NCI-H1048 (cell line): ENCODE results near the gene CCDC149.

ENCODE experiments used
- DNase-seq: peaks from one replicate; lab custom pipeline; 2025; lab: John Stamatoyannopoulos, UW

CCDC149 gene

DNA sequence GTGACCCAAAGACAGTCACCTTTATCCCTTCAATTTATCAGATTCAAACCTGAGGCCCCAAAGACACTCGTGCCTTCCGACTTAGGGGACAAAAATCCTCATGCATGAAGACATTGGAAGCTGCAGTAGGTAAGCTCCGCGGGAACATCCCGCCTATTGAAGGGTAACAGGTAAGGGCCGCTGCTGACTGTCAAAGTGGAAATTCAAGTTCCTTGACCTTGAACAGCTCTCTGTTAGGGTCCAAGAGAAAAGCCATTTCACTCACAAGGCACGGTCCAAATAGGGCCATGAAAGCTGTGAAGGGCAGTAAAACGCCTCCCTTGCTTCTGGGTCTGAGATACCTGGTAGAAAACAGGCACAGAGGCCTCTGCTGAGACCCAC is 34.2 kb downstream of the CCDC149 start:
- no peak for DNase-seq

DNA sequence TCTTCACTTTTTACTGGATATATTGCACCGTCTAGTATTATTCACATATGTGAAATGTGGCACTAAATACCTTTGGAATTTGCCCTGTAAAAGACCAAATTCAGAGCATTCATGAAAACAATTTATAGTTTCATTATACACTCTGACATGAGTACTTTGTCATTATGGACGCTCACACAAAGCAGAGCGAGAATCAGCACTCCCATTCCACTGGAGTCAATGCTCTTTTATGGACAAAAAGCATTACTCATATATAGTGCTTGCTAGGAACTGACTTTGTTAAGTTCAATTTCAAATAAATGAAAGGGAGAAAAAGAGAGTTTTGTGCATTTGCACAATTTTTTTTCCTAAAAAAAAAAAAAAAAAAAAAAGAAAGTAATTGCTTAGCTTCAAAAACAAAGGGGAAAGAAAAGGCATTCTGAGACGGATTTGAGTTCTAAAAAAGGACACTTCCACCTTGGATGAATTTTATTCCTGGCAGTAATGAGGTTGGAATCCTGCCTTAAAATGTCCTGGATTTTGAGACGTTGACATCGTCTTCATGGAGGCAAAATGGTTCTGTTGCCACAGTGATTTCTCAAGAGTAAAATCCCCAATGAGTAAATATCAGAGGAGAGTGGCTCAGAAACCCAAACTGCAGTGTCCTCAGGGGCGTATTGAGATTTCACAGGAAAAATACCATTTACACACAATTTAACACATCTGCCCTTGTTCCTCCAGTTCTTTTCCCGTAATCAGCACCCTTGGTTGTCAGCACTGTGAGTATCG is 34.8 kb downstream of the CCDC149 start:
- DNase-seq, result no peak

DNA sequence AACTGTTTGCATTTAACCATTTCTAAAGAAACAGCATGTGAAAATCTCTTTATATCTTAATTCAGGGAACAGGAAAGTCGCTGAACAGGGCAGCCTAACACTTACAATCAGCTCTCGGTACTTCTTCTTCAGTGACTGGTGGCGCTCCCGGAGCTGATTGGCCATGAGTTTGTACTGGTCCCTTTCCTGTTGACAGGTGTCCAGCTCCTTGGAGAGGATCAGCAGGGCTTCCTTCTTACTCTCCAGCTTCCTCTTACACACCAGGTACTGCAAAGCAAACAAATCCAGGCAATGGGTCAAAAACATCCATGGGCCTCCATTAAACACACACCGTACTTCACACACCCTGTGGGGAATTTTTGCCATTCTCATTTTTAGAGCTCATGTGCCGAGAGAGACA is 36.4 kb downstream of the CCDC149 start:
- no peak for DNase-seq

DNA sequence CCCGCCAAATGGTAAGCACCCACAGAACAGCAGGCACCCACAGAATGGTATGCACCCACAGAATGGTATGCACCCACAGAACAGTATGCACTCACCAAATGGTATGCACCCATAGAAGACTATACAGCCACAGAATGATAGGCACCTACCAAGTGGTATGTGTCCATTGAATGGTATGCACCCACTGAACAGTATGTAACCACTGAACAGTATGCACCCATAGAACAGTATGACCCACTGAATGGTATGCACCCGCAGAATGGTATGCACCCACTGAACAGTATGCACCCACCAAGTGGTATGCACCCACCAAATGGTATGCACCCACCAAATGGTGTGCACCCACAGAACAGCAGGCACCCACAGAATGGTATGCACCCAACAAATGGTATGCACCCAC is 40.1 kb downstream of the CCDC149 start:
- DNase-seq, result no peak

DNA sequence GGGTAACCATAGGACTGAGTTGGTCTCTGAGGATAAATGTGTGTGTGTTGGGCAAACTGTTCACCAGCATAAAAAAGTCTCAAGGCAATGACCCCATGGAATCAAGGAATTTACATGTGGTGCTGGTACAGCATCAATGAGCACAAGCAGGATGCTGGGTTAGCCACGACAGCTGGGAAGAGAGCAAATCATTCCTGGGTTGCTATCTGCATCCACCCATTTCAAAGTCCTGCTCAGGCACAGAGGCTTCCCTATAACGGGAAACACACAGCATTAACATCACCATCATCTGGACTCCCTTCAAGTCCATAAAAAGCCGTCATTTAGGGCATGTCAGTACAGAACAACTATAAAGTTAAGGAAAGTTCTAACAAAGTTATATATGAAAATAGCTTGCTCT is 41.6 kb downstream of the CCDC149 start:
- DNase-seq, result no peak

DNA sequence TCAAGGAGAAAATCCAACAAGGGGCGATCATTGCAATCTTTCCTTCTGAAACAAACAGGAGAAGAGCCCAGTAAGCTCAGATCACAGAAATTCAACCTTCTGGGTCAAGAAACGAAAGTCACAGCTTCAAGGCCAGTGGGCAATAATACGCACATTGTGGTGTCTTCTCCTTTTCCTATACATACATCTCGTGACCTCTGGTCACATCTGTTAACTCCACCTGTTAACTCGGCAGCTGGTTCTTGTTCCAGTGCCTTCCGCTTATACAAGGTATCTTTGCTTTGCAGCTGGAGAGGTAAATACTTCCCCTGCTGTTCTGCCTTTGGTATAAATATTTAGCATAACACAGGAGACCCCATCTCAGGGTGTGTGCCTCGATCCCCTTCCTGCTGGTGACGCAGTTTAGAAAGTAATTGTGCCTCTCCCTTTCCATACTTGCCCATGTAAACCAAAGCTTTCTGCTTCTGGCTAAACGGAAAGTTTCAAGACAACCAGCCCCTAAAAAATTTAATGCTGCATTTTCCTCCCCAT is 45.0 kb downstream of the CCDC149 start:
- DNase-seq, result no peak

DNA sequence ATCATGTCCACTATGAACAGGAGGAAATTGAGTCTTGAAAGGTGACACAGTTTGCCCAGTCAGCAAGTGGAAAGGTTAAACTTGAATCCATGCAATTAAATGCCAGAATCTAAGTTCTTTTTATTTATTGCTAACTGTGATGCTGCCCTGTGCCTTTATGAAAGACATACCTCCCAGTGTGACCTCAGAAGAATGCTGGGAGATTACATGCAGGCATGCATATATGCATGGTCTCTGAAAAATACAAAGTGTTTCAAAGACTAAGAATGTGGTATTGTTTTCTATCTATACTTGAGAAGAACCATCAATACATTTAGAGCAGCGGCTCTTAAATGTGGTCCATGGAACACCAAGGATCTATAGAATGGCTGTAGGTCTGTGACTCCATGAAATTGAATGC is 45.6 kb downstream of the CCDC149 start:
- DNase-seq, result no peak

DNA sequence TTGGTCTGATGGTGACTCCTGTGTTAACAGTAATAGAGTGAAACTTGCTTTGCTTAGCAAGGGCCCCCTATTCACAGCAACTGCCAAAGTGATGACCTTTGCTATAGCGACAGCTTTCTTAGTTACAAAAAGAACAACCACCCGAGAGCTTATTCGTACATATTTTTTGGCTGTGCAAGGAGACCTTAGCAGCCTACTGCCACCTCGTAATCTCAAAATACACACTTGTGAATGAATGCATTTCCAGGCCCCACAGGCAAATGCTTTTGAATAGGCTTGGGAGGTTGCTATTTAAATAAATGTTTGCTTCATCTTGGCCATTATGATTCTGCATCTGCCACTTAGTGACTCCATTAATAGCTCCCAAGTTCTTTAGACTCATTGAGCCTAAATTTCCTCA is 47.4 kb downstream of the CCDC149 start:
- DNase-seq, result no peak

DNA sequence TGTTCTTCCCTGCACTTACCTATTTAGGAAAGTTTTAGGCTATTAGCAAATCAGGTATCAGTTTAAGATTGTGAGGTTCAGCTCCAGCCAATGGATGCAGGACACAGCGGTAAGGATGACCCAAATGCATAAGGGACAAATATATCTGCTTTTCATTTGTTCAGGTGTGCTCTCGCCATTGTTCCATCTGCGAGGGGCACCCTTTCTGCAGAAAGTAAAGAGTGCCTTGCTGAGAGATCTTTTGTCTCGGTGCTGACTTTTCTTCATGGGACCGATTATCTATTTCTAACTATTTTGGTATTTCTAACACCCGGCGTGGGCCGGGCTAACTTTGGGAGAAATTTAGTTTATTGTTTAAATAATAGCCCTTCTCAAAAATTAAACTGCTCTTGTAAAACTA is 49.0 kb downstream of the CCDC149 start:
- no peak for DNase-seq

DNA sequence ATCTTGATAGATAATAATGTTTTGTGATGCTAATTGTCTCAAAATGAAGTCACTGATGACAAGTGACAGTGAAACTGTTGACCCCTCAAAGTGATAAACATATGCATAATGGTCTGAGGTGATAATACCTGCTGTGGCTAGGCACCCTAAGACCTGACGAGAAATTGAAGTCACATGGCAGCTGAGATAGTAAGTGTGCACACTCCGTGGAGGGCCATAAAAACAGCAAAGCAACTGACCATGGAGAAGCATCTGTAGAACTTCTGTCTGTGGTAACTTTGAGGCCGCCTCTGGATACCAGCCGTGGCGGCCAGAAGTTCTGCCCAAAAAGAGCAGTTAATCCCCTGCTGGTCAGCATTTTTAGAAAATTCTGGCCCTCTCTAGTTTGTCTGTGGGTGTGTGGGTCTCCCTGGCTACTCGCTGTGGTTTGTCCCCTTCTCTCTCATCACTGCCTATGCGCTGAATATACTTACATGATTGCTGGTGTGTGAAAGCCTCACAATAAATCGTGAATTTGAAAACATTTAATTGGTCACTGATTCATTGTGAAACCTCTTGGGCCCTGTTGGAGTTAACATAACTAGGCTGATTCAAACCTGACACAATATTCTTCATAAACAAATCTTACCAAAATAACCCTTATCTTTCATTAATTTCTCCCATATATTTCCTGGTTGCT is 50.6 kb downstream of the CCDC149 start:
- no peak for DNase-seq

DNA sequence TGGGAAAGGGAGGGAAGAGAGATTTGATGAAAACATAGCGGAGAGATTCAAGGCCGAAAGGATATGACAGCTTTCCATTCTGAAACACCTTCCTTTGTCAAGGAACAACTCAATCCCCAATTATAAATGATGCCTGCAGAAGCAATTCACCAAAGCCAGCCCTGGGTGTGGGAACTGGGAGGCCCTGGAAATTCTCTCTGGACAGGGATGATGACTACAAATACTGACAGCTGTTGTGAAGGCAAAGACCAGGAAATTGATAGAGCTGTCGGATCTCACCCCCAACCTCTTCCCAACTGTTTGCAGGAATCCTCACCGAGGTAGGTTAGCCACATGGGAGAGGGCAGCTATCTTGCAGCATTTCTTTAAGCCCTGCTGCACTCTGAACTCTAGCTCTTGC is 54.3 kb downstream of the CCDC149 start:
- DNase-seq, result no peak

DNA sequence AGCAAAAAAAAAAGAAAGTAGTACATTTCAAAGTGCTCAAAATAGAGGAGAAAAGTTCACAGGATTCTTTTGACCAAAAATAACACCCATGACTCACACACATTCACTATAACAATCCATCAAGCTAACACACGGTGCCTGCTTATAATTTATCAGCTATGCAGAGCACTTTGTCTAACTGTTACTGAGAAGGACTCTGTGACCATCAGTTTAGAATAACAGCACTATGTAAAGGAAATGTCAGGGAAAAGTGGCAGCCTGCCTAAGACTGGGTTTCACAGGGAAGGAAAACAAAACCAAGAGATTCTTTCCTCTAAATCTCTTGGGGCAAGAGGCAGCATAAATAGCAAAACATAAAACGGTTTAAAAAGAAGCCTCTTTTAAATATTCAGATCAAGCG is 54.8 kb downstream of the CCDC149 start:
- no peak for DNase-seq

DNA sequence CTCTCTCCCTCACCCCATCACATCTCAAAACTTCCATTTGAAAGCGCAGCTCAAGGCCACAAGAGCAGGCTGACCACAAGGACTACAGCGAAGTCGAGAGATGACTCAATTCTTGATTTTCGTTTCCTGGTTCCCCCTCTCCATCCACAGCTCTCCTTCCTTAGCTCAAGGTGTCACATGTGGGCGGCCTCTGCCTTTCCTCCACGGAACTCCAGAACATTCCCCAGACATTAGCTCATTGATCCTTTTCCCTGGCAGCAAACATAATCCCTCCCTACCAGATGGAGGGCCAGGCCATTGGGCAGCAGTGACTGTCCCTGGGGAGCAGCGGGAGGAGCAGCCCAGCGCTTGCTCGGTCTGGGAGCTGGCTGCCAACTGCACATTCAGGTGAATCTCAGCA is 56.3 kb downstream of the CCDC149 start:
- no peak for DNase-seq

DNA sequence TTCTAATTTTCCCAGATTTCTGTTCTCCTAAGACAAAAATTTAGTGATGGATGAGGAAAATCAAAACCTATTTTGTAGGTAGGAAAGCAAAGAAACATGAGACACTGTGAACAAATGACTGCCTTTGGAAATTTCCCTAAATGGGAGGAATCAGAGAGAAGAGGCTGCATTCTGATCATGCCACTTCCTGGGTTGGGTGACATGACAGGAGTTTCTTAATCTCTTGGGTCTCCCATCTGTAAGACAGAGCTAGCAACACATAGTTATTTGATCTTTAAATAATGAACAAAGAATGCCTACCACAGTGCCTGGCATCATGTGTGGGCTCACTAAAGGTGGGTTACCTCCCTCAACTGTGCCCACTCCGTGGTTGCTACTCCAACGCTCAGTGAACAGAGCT is 57.1 kb downstream of the CCDC149 start:
- DNase-seq, result no peak

DNA sequence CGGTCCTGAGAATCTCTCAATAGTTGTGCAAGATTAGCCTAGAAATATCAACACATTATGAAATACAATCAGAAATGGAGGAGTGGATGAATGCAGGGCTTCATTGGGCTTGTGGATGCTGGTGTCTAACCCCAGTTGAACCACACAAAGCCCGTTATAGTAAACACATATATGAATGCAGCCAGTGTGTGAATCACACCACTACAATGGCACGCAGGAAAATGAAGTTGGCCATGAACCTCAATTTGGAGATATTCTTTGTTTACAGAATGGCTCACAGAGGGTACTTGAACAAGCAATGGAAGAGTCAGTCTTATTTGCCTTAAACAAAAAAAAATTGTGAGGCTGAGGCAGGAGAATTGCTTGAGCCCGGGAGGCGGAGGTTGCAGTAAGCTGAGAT is 59.7 kb downstream of the CCDC149 start:
- no peak for DNase-seq

DNA sequence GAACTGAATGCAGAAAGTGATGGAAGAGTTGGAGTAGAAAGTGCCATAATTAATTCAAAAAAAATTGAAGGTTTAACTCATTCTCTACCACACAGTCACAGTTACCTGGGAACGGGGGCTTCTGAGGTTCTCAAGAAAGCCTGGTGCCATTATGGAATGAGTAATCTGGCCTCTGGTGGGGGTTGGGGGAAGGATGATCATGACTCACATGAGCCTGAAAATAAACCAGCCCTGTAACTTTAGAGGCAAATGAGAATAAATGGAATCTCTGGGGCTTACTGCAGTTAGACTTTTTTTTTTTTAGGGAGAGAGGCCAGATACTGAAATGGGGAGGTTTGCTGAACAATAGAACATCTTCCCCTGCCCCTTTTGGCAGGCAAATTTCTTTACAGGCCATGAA is 62.2 kb downstream of the CCDC149 start:
- DNase-seq, result no peak

DNA sequence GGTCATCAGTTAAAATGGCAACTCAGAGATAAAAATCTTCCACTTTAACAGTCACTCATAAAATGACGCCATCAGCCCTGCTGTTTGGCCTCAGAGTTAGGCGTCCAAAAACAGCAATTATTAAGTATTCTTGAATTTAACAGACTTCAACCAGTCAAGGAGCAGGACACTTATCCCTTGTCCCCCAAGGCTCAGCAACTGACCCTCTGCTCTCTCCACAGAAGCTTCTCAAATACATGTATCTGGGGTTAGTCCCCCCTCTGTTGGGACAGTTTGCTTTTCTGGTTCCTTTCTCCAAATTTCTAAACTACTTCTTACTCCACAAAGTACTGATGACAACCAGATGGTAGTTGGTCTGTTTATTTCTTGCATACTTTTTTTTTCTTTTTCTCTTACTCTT is 63.1 kb downstream of the CCDC149 start:
- DNase-seq, result no peak

DNA sequence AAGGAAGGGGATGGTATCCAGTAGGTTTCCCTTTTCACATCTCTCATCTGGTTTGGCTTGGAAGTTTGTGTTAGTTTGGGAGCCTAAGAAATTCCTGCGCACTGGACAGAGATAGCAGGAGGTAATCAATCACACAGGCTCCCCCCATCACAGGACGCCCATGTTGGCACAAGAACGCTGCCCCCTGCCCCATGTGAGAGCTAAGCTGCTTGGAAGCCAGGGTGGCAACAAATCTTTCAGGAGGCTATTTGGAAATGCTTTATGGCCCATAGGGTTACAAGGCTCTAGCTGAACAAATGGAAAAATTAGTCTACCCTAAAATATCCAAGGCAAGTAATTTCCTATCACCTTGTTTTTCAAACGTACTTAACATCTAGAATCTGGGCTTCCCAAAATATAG is 63.5 kb downstream of the CCDC149 start:
- no peak for DNase-seq

DNA sequence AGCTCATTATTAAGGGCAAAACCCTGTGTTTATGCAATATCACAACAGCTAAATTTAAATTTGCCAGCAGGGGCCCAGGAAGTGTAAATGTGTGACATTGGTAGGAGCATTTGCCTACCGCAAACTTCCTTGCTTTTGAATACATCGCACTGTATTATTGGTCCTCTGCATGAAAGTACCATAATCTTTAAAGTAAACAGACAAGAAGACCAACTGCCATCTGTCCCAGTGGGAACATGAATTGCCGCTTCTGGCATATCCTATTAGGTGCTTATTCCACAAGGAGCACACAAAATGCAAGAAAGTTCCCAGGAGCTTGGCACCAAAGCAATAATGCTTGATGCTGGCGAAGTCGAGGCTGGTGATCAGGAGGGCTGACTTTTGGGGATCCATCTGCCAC is 66.1 kb downstream of the CCDC149 start:
- no peak for DNase-seq

DNA sequence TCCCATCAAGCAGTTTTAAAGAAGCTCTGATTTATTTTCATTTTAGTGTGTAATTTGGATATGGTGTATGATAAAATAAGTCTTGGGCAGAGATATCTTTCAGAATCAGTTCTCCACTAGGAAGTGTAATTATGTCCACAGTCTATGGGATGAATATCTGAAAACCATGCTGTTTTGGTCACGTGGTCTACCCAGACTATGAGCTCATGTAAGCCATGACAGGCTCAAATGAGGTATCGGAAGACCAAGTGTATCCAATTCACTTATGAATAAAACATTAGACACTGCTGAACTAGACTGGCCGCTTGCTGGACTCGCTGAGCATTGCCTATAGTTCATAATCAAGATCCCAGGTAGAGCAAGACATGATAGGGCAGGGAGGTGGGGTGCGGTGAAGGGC is 66.9 kb downstream of the CCDC149 start:
- DNase-seq, result no peak

DNA sequence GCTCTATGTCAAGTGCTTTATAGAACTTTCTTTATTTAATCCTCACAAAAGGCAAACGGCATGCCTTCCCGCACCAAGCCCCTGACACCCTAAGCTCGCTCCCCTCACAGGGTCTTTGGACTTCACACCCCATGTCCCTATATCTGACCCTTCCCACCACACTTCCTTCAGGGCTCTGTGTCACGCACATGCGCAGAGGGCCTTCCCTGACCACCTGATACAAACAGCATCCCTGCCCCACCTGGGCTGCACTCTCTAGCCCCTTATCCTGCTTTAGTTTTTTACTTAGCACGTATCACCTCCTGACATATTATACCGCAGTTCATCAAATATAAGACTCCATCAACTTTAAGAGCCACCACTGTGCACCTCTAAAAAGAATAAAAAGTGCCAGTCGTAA is 67.7 kb downstream of the CCDC149 start:
- no peak for DNase-seq

DNA sequence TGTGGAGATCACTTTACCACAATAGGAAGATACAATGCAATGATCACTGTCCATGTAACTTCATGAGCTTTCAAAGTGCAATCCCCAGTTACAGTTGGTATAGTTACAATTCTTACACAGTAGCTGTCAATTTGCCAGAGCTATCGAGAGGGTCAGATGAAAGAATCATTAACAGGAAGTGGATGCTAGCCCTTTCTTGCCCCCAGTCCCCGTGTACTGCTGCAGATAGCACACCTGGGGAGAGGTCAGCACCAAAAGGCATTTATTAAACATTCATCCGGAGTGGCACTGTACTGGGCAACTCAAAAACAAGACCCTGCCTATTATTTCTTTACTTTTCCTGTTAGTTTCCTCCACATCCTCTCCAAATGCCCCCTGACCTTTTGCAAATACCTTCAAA is 69.7 kb downstream of the CCDC149 start:
- no peak for DNase-seq

DNA sequence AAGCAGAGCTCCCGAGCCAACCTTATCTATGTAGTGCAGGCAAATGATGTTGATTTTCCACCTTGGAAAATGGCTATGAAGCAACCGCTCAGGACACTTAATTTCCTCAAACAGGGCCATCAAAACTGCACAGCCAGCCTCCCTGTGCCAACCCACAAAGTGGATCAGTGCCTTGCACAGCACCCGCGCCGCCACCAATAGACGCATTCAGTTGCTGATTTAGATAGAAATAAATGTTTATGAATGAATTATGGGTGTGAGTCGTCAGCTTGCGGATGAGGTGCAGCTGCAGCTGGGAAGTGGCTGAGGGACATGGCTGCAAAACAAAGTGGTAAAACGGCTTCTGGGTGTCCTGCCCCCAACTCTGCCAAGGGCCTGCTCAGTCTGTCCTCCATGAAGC is 70.5 kb downstream of the CCDC149 start:
- no peak for DNase-seq
